ENCODE measurements around the gene CALCB.

GRCh38 chr11:15035283-15035682 is 38.1 kb upstream of the CALCB start:
- no peak for TF ChIP-seq CTCF (IDR thresholded peaks at IDR 0.05; ENCODE audit: low read depth, low read length)
- no peak for TF ChIP-seq EZH2phosphoT487 (IDR thresholded peaks at IDR 0.05; ENCODE audit: low read depth)

Measured in OCI-LY3 (cell line).